Skeletal muscle satellite cell (primary cell): ENCODE data around the gene SMAD6.

Experiments
- H3K27me3 ChIP-seq: 2 replicates; pipeline ENCODE4 v1.7.0; 2013; ENCODE audit warnings: low read length; ENCODE audit not compliant: control insufficient read depth, insufficient read depth
- H3K36me3 ChIP-seq: 2 replicates; pipeline ENCODE4 v1.7.0; 2013; ENCODE audit warnings: mild to moderate bottlenecking, control low read depth, low read length; ENCODE audit not compliant: insufficient read depth
- H3K4me1 ChIP-seq: 2 replicates; pipeline ENCODE4 v1.7.0; 2013; ENCODE audit warnings: low read length; ENCODE audit not compliant: control insufficient read depth, insufficient read depth
- H3K4me2 ChIP-seq: 2 replicates; pipeline ENCODE4 v1.7.0; 2013; ENCODE audit warnings: mild to moderate bottlenecking, low read length
- H3K4me3 ChIP-seq: 2 replicates; pipeline ENCODE4 v1.7.0; 2013; ENCODE audit warnings: low read length
- H3K9ac ChIP-seq: 2 replicates; pipeline ENCODE4 v1.7.0; 2013; ENCODE audit warnings: mild to moderate bottlenecking, low read depth, low read length, moderate library complexity
- H3K9me3 ChIP-seq: replicated peaks from 2 replicates; pipeline ENCODE4 v1.7.0; 2013; ENCODE audit warnings: mild to moderate bottlenecking, control low read depth, low read length

The SMAD6 gene

DNA sequence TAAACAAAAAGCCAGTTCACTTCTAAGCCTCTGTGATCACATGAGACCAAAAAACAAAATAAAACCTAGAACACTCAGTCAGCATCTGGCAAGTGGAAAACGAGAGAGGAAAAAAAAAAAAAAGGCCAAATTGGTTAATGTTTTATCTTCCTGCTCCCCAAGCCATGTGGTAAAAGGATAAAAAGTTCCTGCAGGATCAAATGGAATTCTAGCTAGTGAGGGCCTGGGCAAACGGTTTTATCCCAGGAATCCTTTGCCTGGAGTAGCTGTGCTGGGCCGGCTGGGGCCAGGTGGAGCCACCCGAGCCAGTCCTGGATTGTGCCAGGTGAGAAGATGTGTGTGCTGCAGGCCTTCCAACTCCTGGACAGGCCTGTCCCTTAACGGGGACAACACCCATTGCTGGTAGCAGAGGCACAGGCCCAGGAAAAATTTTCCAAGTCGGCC is 13.2 kb downstream of the SMAD6 start:
- Histone ChIP-seq H3K36me3 (peaks cover 31% of the 10 kb centered on the region), H3K9me3 (no peaks in the 10 kb centered on the region), H3K4me2 (no peak overlapping the region), H3K4me1 (peaks cover 9% of the 10 kb centered on the region), H3K9ac (no peak overlapping the region), H3K4me3 (no peak overlapping the region), H3K27me3 (no peaks in the 10 kb centered on the region)

DNA sequence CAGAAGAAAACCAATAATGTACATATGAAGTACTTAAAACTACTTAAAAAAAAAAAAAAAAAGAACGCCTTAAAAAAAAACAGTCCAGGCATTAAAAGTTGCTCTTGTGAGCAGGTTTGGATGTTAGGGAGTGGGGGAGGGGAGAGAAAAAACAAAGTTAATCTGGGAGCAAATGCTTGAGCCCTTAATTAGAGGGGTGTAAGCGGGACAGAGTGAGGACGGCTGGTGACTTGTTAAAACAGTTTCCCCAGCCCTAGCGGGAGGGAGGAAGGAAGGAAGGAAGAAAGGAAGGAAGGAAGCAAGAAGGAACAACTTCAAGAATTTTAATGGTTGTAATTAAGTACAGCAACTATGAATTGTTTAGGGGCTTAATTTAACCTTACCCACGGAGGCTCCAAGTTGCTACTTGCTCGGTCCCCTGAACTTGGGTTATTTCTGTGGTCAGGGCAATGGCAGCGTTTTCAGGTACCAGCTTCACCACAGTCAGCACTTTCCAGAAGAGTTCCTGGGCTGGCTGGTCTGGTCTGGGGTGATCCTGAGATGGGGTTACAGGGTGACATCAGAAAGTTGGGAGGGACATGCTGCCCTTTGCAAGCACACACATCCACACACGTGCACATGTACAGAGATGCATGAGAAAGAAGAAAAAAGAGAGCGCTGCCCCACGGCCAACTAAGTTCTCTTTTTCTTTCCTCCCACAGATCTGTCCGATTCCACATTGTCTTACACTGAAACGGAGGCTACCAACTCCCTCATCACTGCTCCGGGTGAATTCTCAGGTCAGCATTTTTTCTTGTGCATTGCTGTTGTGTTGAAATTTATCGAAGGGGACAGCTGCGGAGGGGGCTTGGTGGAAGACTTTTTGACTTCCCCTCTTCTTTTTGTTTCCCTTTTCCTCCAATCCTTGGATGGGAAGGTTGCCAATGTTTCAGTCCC is 14.0 kb downstream of the SMAD6 start:
- peaks cover 37% of the 10 kb centered on the region for H3K36me3 ChIP-seq
- H3K9me3 ChIP-seq, result no peaks in the 10 kb centered on the region
- no peak overlapping the region for H3K4me2 ChIP-seq
- H3K27me3 ChIP-seq, result no peaks in the 10 kb centered on the region
- no peak overlapping the region for H3K4me3 ChIP-seq
- no peak overlapping the region for H3K9ac ChIP-seq
- H3K4me1 ChIP-seq, result peaks cover 16% of the 10 kb centered on the region

DNA sequence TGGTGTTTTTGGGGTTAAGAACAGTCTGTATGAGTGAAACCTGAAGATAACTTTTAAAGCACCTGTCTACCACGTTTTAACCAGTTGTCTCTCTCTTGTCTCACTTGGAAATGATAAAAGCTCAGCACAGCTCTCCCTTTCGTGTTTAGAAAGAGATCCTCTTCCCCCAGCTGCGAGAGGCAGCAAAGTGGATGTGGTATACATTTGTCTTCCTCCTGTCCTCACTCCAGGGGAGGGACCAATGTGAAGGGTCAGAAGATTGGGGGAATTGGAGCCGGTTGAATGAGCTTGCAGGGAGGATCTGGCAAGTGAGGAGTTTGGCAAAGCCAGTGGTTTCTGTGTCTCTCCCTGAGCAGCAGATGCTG is 14.6 kb downstream of the SMAD6 start:
- Histone ChIP-seq H3K27me3 (no peaks in the 10 kb centered on the region), H3K9me3 (no peaks in the 10 kb centered on the region), H3K4me2 (no peak overlapping the region), H3K4me3 (no peak overlapping the region), H3K4me1 (peaks cover 23% of the 10 kb centered on the region), H3K9ac (no peak overlapping the region), H3K36me3 (peaks cover 41% of the 10 kb centered on the region)

DNA sequence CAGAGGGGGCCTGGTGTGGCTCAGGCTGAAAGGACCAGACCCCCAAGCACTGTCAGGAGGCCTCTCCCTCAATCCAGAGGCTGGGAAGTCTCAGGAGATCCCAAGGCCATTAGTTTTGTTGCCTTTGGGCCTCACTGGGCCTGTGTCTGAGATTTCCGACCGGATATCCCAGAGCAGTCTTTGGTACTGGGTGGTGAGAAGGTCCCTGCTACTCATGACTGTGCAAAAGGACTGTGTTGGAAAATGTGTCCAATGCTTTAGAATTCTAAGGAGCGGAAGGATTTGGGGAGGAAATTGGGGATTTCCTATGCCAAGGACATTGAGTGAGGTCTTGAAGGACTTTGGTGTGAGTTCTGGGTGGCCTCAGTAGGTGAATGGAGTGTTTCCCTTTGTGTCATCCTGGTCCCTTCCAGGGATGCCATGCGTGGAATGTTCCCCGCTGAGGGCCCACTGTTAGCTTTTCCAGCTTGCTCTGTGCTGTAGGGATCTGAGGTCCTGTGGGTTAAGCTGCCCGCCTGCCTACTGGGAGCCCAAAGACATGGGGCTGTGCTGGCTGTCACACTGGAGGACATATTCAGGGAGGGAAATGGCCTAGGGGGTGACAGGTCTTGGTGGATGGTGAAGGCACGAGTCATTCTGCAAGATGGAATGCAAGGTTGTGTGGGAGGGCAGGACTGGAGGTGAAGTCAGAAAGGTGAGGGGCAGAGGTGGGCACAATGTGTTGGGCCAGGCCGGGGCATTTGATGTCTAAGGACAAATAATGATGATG is 16.4 kb downstream of the SMAD6 start:
- peaks cover 24% of the 10 kb centered on the region for H3K4me1 ChIP-seq
- H3K27me3 ChIP-seq, result no peaks in the 10 kb centered on the region
- no peak overlapping the region for H3K4me3 ChIP-seq
- no peaks in the 10 kb centered on the region for H3K9me3 ChIP-seq
- H3K36me3 ChIP-seq, result peaks cover 44% of the 10 kb centered on the region
- H3K4me2 ChIP-seq, result no peak overlapping the region
- H3K9ac ChIP-seq, result no peak overlapping the region

DNA sequence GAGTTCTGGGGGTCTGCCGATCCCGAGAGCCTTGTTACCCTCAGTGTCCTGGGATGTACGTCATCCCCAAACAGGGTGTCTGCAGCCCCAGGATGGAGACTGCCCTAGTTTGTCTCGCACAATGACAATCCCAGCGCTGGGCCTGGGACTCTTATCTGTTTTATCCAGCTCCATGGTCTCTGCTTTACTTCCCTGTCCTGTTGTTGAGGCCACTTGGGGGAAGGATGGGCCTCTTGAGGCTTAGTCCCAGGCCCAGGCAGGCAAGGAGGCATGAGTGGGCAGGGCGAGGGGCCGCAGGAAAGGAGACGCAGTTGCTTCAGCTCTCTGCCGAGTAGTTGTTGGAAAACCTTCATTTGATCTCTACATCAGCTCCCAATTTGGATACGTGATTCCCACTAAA is 17.4 kb downstream of the SMAD6 start:
- H3K36me3 ChIP-seq, result peaks cover 47% of the 10 kb centered on the region
- H3K4me1 ChIP-seq, result peaks cover 30% of the 10 kb centered on the region
- no peaks in the 10 kb centered on the region for H3K27me3 ChIP-seq
- no peak overlapping the region for H3K4me2 ChIP-seq
- H3K9ac ChIP-seq, result no peak overlapping the region
- no peak overlapping the region for H3K4me3 ChIP-seq
- no peaks in the 10 kb centered on the region for H3K9me3 ChIP-seq

DNA sequence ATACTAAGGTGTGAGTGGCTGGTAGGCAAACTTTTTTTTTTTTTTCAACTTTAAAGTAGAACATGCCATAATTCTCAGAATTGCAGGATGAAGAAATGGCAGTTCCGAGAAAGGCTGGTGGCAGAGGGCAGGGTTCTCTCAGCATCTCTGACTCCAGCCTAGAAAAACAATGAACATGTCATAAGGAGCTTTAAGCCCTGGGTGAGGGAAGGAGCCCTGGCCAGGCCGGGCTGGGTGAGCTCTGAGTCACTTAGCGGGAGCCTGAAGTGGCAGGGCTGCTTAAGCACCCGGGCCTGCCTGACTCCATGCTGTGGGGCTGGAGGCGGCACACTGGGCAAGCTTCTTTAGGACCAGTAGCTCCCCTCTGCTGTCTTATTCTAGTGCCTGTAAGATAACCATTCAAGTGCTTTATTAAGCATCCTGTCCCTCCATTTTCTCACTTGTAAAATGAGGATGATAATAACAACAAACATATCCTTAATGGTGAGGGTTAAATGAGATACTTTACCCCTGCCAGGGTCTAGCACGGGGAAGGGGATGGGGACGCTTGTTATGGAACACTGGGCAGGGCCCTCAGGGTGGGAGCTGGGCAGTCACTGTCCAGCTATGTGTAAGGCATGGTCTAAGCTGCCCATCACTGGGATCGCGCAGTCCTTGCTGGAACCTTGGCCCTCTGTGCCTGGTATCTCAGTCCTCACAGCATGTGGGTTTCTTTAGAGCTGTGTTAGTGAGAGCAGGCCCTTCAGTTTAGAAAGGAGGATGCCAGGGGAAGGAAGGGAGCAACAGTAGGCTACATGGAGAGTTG is 18.4 kb downstream of the SMAD6 start:
- H3K36me3 ChIP-seq, result peaks cover 47% of the 10 kb centered on the region
- no peaks in the 10 kb centered on the region for H3K27me3 ChIP-seq
- H3K9ac ChIP-seq, result no peak overlapping the region
- peaks cover 30% of the 10 kb centered on the region for H3K4me1 ChIP-seq
- H3K4me3 ChIP-seq, result no peak overlapping the region
- H3K9me3 ChIP-seq, result no peaks in the 10 kb centered on the region
- H3K4me2 ChIP-seq, result peak overlapping the region; percentile 16

DNA sequence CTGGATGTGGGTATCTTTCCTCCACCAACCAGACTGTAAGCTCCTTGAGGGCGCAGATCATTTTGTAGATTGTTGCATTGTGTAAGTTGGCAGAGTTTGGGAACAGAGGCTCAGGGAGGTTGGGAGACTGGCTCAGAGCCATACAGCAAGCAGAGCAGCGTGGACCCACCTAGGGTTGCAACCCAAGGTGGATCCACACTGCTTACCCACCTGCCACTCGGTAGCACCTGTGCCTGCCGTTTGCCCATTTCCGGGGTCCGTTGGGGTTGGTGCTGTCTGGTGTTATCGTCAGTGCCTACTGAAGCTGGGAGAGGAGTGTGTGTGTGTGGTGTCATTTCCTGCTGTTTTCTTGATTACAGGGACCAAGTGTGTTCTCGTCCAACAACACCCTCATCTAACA is 19.0 kb downstream of the SMAD6 start:
- no peaks in the 10 kb centered on the region for H3K9me3 ChIP-seq
- no peak overlapping the region for H3K4me3 ChIP-seq
- H3K4me2 ChIP-seq, result no peak overlapping the region
- H3K36me3 ChIP-seq, result peaks cover 46% of the 10 kb centered on the region
- H3K27me3 ChIP-seq, result no peaks in the 10 kb centered on the region
- H3K9ac ChIP-seq, result no peak overlapping the region
- H3K4me1 ChIP-seq, result peaks cover 30% of the 10 kb centered on the region

DNA sequence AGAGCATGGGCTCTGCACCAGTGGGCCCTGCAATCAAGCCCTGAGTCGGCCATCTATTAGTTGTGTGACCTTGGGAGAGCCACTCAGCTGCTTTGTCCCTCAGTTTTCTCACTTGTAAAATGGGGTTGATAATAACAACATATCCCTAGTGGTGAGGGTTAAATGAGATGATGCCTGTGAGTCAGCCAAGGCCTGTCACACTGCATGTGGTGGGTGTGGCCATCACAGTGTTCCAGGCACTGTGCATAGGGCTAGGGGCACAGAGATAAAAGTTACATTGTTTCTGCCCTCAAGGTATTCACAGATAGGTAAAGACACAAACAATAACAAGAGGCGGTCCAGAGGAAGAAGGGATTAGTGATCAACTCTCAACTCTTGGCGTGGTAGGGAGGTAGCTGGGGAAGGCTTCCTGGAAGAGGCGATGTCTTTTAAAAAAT is 19.5 kb downstream of the SMAD6 start:
- H3K4me3 ChIP-seq, result no peak overlapping the region
- peaks cover 45% of the 10 kb centered on the region for H3K36me3 ChIP-seq
- no peaks in the 10 kb centered on the region for H3K9me3 ChIP-seq
- no peak overlapping the region for H3K9ac ChIP-seq
- no peaks in the 10 kb centered on the region for H3K27me3 ChIP-seq
- H3K4me1 ChIP-seq, result peaks cover 30% of the 10 kb centered on the region
- H3K4me2 ChIP-seq, result no peak overlapping the region

DNA sequence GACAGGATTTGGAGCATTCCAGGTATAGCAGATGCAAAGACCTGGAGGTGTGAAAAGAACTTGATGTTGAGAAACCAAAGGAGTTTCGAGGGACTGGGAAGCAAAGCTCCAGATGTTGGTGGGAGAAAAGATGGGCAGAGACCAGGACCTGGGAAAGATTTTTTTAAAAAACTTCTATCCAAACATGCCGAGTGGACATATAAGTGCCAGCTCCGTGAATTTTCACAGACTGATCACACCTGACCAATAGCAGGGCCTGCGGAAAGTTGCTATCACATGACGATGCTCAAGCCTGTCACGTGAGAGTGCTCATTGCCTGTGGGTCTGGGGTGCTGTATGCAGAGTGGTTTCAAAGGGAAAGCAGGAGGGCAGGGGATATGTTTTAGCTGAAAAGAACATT is 19.9 kb downstream of the SMAD6 start:
- H3K9ac ChIP-seq, result no peak overlapping the region
- H3K4me2 ChIP-seq, result no peak overlapping the region
- no peak overlapping the region for H3K4me3 ChIP-seq
- H3K9me3 ChIP-seq, result no peaks in the 10 kb centered on the region
- peaks cover 30% of the 10 kb centered on the region for H3K4me1 ChIP-seq
- peaks cover 42% of the 10 kb centered on the region for H3K36me3 ChIP-seq
- no peaks in the 10 kb centered on the region for H3K27me3 ChIP-seq

DNA sequence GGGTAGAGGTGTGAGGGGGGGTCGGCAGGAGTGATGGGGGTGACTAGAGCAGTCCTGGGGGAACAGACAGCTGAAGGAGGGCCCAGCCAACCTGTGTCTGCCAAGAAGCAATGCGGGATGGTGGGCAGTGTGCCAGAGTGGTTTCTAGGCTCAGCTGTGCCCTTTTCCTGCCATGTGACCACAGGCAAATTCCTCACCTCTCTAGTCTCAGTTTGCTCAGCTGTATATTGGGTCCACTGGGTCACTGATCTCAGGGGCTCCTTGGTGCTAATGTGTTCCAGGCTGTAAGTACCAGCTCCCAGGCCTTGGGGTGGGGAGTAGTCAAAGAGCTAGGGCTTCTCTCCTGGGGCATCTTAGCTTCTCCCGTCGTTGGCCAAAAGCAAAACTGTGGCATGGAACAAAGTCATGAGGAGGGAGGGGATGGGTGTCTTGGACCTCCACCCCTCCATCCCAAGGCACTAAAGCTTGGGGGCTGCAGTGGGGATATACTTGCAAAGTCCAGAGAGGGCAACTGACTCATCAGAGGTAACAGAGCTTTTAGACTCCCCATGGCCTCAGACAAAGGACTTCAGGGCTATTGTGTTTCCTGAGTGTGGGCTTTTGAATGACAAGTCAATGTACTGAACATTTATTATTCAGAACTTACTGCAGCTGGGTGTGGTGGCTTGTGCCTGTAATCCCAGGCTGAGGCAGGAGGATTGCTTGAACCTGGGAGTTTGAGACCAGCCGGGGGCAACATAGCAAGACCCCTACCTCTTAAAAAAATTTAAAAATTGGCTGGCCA is 20.9 kb downstream of the SMAD6 start:
- Histone ChIP-seq H3K36me3 (peaks cover 33% of the 10 kb centered on the region), H3K27me3 (no peaks in the 10 kb centered on the region), H3K4me1 (peaks cover 30% of the 10 kb centered on the region), H3K4me2 (no peak overlapping the region), H3K9ac (no peak overlapping the region), H3K9me3 (no peaks in the 10 kb centered on the region), H3K4me3 (no peak overlapping the region)
